Femur (tissue), 1 donor: ENCODE data around the gene PPP1R7.

Experiments
- DNase-seq: peaks from one replicate; pipeline ENCODE4 v3.0.0-alpha.2; 2017

The PPP1R7 gene

DNA sequence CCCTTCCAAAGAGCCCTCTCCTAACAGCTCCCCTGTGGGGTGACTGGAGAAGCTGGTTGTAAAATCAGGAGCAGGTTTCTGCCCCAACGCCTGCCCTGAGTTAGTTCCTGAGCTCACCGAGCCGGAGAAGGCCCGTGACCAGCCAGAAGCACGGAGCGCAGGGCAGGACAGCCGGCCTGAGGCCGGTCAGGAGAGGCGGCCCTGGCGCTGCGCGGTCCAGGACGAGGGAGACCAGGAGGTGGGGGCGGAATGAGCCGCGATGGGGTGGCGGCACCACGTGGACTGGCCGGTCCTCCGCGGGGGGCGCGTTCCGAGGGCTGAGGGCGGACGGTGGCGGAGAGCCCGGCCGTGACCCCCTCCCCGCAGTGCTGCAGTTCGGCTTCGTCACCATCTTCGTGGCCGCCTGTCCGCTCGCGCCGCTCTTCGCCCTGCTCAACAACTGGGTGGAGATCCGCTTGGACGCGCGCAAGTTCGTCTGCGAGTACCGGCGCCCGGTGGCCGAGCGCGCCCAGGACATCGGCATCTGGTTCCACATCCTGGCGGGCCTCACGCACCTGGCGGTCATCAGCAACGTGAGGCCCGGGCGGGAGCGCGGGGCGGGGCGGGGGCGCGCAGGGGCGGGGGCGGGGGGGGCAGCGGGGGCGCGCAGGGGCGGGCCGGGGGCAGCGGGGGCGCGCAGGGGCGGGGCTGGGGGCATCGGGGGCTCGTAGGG, 67.2 kb downstream of the PPP1R7 start:
- DNase-seq, result peak; percentile 81

DNA sequence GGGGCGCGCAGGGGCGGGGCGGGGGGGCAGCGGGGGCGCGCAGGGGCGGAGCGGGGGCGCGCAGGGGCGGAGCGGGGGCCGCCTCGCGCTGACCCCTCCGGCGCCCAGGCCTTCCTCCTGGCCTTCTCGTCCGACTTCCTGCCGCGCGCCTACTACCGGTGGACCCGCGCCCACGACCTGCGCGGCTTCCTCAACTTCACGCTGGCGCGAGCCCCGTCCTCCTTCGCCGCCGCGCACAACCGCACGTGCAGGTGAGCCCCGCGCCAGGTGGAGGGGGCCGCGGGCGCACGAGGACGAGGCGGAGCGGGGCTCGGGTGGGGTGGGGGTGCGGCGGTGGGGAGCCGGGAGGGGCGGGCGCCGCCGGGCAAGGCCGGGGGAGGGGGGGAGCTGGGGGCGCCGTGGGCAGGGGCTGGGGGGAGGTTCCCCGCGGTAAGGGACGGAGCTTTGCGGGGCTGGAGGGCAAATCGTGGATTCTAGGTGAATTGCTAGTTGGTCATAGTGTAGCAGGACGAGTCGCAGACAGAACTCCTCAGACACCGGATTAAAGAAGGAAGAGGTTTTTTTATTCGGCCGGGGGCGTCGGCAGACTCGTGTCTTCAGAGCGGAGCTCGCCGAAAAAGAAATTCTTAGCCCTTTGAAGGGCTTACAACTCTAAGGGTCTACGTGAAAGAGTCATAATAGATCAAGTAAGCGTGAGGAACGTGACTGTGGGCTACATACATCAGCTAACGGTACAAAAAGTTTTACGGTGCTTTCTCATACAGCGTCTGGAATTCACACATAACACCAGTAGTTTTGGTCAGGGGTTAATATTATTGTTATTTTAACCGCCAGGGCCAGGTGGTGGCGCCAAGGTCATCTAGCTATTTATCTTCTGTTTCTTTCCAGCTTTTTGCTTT, 68.1 kb downstream of the PPP1R7 start:
- no peak for DNase-seq

GRCh38 chr2:241219030-241219382, 68.7 kb downstream of the PPP1R7 start:
- no peak for DNase-seq

- DNase-seq, result no peak
Measured at GRCh38 chr2:241219856-241220356, 69.6 kb downstream of the PPP1R7 start.

DNA sequence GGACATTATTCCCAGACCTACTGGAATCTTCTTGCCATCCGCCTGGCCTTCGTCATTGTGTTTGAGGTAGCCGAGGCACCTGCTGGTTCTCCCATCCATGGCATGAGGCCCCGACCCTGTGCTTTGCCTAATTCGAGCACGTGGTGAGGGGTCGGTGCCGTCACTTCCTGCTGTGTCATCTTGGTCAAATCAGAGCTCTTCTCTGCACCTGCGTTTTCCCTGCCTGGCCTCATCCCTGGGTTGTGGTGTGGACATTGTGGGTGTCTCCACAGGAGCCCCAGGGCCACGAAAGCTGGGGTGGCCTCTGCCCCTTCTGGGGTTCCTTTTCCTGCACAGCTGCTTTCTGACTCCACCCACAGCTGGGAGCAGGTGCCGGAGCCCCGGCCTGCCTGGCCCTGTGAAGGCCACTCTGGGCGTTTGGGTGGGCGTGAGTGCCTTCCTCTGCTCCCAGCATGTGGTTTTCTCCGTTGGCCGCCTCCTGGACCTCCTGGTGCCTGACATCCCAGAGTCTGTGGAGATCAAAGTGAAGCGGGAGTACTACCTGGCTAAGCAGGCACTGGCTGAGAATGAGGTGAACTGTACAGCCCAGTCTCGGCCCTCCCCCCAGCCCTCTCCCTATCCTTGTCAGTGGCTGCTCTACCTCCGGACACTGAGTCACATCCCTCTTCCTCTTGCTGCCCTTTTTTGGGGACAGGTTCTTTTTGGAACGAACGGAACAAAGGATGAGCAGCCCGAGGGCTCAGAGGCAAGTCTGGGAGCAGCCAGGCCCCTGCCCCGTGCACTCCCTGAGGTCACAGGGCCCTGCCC, 73.1 kb downstream of the PPP1R7 start:
- no peak for DNase-seq

GRCh38 chr2:241224018-241224850, 74.0 kb downstream of the PPP1R7 start:
- DNase-seq, result peak; percentile 78

DNA sequence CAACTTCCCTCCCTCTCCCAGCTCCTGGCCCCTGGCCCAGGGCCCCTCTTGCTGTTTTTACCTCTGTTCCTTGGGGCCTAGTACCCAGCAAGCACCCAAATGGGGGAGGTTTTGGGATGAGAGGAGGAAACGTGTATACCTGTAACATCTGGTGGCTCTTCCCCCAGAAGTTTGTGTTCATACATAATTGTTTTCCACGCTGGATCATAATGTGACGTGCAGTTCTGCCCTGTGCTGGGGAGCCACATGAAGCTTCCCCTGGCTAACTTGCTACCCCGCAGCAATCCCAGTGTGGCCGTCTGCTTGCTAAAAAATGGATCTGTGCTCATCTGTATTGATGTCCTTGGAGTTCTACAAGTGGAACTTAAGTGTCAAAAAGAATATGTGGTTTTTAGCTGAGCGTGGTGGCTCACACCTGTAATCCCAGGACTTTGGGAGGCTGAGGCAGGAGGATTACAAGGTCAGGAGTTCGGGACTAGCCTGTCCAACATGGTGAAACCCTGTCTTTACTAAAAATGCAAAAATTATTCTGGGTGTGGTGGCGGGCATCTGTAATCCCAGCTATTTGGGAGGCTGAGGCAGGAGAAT, 74.7 kb downstream of the PPP1R7 start:
- DNase-seq, result no peak

- DNase-seq, result no peak
Measured at GRCh38 chr2:241225545-241225944, 75.3 kb downstream of the PPP1R7 start.

GRCh38 chr2:241225983-241226382, 75.7 kb downstream of the PPP1R7 start:
- DNase-seq, result no peak

DNA sequence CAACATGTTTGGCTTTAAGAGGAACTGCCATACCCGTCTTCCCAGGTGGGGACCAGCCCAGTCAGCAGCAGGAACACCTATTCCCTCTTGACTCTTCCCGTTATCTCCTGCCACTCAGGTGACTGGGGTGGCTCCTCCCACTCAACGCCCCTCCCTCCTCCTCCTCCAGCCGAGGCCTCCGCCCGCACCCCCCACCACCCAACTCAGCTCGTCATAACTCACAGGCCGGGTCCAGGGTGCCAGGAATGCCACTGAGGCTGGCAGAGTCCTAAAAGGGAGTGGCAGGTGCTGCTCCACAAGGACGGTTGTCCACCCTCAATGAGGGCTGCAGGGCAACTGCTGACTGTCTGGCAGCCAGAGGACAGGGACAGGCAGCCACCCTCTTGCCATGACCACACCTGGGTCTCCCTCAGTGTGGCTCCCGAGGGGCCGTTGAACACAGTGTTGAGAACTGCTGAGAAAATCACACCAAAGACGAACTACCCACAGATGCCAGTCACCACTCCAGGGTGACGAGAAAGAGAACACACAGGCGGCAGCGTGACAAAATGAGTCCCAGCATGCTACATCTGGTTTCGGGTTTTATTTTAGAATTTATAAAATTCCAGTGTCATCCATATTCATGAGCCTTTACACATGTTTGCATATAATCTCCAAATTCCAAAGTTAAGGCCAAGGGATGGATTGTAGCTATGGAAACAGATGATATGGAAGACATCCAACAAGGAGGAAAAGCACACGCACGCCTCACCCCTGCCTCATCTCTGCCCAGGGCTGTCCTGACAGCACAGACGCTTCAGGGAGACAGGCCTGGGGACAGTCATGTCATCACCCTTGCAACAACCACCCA, 76.7 kb downstream of the PPP1R7 start:
- DNase-seq, result no peak

- no peak for DNase-seq
Measured at GRCh38 chr2:241227594-241227993, 77.3 kb downstream of the PPP1R7 start.

DNA sequence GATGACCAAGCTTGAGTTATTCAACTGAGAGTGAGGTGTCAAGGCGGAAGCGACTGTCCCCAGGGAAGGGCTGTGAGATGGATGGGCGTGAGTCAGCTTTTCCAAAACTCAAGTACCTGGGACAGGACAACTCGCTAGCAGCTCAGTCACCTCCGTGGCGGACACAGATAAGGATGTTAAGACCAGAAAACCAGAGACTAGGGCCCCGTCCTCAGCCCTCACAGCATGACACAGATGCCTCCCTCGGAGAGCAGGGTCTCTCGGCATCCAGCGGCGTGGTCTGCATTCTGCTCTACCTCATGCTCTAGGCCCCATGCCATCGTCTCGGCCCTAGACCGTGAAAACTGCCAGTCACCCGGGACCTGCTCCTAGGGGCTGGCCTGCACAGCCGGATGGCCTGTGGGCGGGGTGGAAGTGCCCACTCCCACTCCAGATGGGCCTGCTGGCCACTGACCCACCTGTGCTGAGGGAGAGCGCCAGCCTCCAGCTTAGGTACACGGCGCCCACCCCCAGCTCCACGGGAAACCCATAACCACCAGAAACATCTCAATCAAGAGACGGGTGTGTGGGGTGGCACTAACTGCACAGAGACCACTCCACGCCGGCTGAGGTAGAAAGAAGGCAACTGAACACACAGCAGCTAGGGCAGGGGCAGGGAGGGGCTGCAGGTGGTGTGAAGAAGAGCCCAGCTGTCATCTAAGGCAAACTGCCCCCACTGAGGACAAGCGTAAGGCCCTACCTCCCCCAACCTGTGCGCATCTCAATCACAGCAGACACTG, 78.0 kb downstream of the PPP1R7 start:
- DNase-seq, result no peak

DNA sequence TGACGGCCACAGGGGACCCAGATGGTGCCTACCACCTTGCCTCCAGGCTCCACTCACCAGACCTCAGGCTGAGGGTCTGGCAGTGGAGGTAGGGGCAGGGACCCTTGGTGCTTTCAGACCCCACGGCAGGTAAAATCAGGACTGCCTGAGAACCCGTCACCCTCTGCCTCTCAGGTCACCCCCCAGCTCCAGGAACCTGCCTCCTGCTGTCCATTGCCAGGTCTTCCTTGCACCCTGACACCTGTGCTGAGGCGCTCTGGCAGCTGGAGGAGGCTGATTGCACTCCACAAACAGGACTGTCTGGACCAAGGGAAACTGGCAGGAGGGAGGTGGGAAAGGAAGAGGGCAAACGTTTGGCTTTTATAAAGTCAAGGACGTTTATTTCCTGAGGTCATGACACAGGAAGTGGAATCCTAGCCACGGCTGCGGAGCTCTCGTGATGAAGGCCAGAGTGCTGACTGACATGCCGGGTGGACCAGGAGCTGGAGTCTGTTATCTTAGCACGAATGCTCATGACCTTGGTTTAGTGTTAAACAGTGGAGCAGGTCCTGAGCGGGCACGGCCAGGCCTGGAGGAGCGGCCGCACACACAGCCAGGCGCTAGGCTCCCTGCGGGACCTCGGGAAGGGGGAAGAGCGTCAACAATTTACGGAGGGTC, 78.7 kb downstream of the PPP1R7 start:
- DNase-seq, result no peak

DNA sequence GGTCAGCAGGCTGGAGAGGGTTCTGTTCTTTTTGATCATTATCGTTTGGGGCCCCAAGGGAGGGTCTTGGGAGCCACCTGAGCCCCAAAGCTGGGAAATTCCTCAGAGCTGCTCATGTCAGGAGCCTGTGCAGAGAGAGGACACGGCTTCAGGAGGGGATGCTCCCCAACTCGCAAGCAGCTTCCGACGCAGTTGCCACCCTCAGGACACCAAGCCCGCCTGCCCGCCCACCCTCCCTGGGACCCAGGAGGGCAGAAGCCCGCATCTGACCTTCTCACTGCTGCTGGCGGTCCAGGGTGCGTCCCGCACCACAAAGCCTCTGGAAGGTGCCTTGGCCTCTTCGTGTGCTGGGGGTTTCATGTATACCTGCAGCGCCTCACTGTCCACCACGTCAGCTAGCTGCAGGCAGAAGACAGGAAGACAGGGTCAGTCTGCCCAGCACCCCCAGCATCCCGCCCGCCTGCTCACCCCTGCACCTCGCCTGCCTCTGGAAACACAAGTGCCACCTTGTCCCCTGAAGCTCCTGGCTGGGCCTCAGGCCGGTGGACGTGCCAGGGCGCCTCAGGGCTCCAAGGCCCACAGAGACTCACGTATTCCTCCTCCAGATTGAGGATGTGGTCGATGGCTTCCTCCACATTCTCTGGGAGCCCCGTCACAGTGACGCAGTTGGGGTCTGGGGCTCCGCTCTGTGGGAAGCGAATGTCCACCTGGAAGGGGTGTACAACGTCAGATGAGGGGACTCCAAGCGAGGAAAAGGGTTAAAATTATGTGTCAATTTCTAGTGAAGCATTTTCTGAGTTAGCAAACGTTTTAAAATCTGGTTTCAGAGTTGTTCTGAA, 79.5 kb downstream of the PPP1R7 start:
- no peak for DNase-seq

GRCh38 chr2:241230435-241230834, 80.2 kb downstream of the PPP1R7 start:
- DNase-seq, result no peak

GRCh38 chr2:241232736-241233575, 82.7 kb downstream of the PPP1R7 start:
- no peak for DNase-seq
